OCI-LY3 (cell line): ENCODE measurements around the gene SHROOM1.
"Not testable (repeated sequence)": the region's sequence is repeated elsewhere in the genome, so short reads cannot be mapped to it uniquely, and the experiment has no call there.

Experiments used
- H2AFZ ChIP-seq: fragments of 200-600, 300-600 bp; shearing (Covaris generic); 2 replicates; pipeline ENCODE4 v1.6.0; 2014; ENCODE audit warnings: antibody characterized with exemption, low read depth, low read length
- H3K27ac ChIP-seq: fragments of 200-600, 300-600 bp; sonication (generic); 2 replicates; pipeline ENCODE4 v1.5.1; 2014; ENCODE audit warnings: mild to moderate bottlenecking, low read length, moderate library complexity, mixed read lengths
- H3K27me3 ChIP-seq: fragments of 200-600, 300-600 bp; sonication (generic); 2 replicates; pipeline ENCODE4 v1.6.1; 2014; ENCODE audit warnings: low read depth, low read length, mixed read lengths
- H3K36me3 ChIP-seq: fragments of 200-600, 300-600 bp; sonication (generic); replicated peaks from 2 replicates; pipeline ENCODE3; 2014; ENCODE audit warnings: low read depth, low read length, mixed read lengths
- H3K4me1 ChIP-seq: fragments of 300-600, 200-600 bp; sonication (generic); 2 replicates; pipeline ENCODE4 v1.6.1; 2014; ENCODE audit warnings: low read length, mixed read lengths
- H3K4me2 ChIP-seq: fragments of 200-600, 300-600 bp; sonication (generic); 2 replicates; pipeline ENCODE4 v1.6.1; 2014; ENCODE audit warnings: low read length, mixed read lengths
- H3K4me3 ChIP-seq: fragments of 300-600, 200-600 bp; sonication (generic); 2 replicates; pipeline ENCODE4 v1.5.1; 2014; ENCODE audit warnings: antibody characterized with exemption, mild to moderate bottlenecking, low read length, moderate library complexity
- H3K79me2 ChIP-seq: fragments of 300-600, 200-600 bp; shearing (Covaris generic); 2 replicates; pipeline ENCODE4 v1.6.1; 2014; ENCODE audit warnings: mild to moderate bottlenecking, low read length, mixed read lengths
- H3K9ac ChIP-seq: fragments of 300-600, 200-600 bp; shearing (Covaris generic); 2 replicates; pipeline ENCODE4 v1.6.0; 2014; ENCODE audit warnings: mild to moderate bottlenecking, low read length, moderate library complexity
- H3K9me3 ChIP-seq: fragments of 200-600, 300-600 bp; shearing (Covaris generic); 2 replicates; pipeline ENCODE4 v1.6.1; 2014; ENCODE audit warnings: low read length, mixed read lengths; ENCODE audit not compliant: insufficient read depth
- H4K20me1 ChIP-seq: fragments of 200-600, 300-600 bp; sonication (generic); 2 replicates; pipeline ENCODE4 v1.6.1; 2016; ENCODE audit warnings: low read length, mixed read lengths; ENCODE audit not compliant: insufficient read depth
- CTCF ChIP-seq: fragments of 200-600, 300-600 bp; sonication (generic); IDR thresholded peaks from 2 replicates; pipeline ENCODE4 v1.5.1; 2014; ENCODE audit warnings: antibody characterized with exemption, low read length, low read depth
- EZH2phosphoT487 ChIP-seq: fragments of 200-600 bp; shearing (Covaris generic); IDR thresholded peaks from 2 replicates; pipeline ENCODE4 v1.6.1; 2018; ENCODE audit warnings: antibody characterized with exemption, mixed run types, low read depth

Gene SHROOM1

DNA sequence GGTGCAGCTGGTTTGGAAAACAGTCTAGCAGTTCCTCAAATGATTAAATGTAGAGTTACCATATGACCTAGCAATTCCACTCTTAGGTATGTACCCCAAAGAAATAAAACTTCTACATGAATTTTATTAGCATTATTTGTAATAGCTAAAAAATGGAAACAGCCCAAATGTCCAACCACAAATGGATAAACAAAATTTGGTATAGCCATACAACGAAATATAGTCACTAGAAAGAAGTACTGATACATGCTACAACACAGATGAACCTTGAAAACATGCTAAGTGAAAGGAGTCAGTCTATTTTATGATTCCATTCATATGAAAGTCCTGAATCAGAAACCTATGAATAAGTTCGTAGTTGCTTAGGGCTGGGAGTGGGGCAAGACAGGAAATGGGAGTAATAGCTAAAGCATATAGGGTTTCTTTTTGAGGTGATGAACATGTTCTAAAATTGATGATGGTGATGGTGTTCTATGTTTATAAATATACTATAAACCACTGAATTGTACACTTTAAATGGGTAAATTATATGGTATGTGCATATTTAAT, 29.5 kb upstream of the SHROOM1 start:
- no peak overlapping the region for H2AFZ ChIP-seq
- H3K9ac ChIP-seq, result no peak overlapping the region
- no peak overlapping the region for H3K4me3 ChIP-seq
- TF ChIP-seq CTCF (no peak), EZH2phosphoT487 (no peak)
- H3K79me2 ChIP-seq, result no peaks in the 10 kb centered on the region
- H3K9me3 ChIP-seq, result no peaks in the 10 kb centered on the region
- no peaks in the 10 kb centered on the region for H4K20me1 ChIP-seq
- H3K36me3 ChIP-seq, result no peaks in the 10 kb centered on the region
- H3K27ac ChIP-seq, result no peak overlapping the region
- H3K4me1 ChIP-seq, result peaks cover 3% of the 10 kb centered on the region; the same call in 1 of the 2 replicates
- no peaks in the 10 kb centered on the region for H3K27me3 ChIP-seq
- H3K4me2 ChIP-seq, result no peak overlapping the region

GRCh38 chr5:132856011-132856410, 25.6 kb upstream of the SHROOM1 start:
- no peak overlapping the region for H3K4me2 ChIP-seq
- H3K27me3 ChIP-seq, result no peaks in the 10 kb centered on the region
- H3K9me3 ChIP-seq, result no peaks in the 10 kb centered on the region
- H4K20me1 ChIP-seq, result no peaks in the 10 kb centered on the region
- no peak overlapping the region for H3K27ac ChIP-seq
- H3K4me1 ChIP-seq, result no peaks in the 10 kb centered on the region
- no peak overlapping the region for H3K9ac ChIP-seq
- H3K4me3 ChIP-seq, result no peak overlapping the region
- H2AFZ ChIP-seq, result no peak overlapping the region
- no peaks in the 10 kb centered on the region for H3K79me2 ChIP-seq
- TF ChIP-seq CTCF (no peak), EZH2phosphoT487 (no peak)
- H3K36me3 ChIP-seq, result no peaks in the 10 kb centered on the region

- not testable (repeated sequence) for H3K4me3 ChIP-seq, H3K4me1 ChIP-seq, H3K9ac ChIP-seq, H3K9me3 ChIP-seq, H4K20me1 ChIP-seq, H3K79me2 ChIP-seq, H3K36me3 ChIP-seq, H3K27me3 ChIP-seq, H3K27ac ChIP-seq, H2AFZ ChIP-seq, H3K4me2 ChIP-seq
Measured at GRCh38 chr5:132854992-132855391, 24.5 kb upstream of the SHROOM1 start.

DNA sequence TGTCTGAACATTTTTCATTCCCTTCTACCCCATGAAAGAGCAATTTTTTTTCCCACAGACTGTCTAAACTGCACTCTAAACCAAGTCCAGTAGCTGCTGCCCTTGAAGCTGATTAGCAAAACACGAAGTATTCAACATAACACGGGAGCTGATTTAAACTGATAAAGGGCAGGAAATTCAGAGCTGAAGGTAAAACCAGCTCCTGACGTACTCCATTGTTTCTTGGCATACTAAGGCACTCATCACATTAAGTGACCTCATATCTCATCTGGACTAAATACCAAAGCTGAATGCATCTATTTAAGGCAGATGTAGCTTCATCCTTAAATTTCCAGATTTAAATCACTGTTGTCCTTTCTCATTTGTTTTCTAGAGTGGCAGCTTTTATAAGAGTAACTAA, 23.9 kb upstream of the SHROOM1 start:
- no peaks in the 10 kb centered on the region for H3K4me1 ChIP-seq
- H2AFZ ChIP-seq, result no peak overlapping the region
- H3K9ac ChIP-seq, result no peak overlapping the region
- H3K9me3 ChIP-seq, result no peaks in the 10 kb centered on the region
- H3K4me3 ChIP-seq, result no peak overlapping the region
- H3K36me3 ChIP-seq, result no peaks in the 10 kb centered on the region
- H3K27me3 ChIP-seq, result no peaks in the 10 kb centered on the region
- H3K4me2 ChIP-seq, result no peak overlapping the region
- H4K20me1 ChIP-seq, result no peaks in the 10 kb centered on the region
- no peak for TF ChIP-seq EZH2phosphoT487
- no peak for TF ChIP-seq CTCF
- no peaks in the 10 kb centered on the region for H3K79me2 ChIP-seq
- no peak overlapping the region for H3K27ac ChIP-seq

- no peak overlapping the region for H3K9ac ChIP-seq
- H3K27ac ChIP-seq, result no peak overlapping the region
- H2AFZ ChIP-seq, result no peak overlapping the region
- H3K79me2 ChIP-seq, result no peaks in the 10 kb centered on the region
- no peak for TF ChIP-seq CTCF
- TF ChIP-seq EZH2phosphoT487, result no peak
- H3K4me1 ChIP-seq, result no peaks in the 10 kb centered on the region
- H3K36me3 ChIP-seq, result no peaks in the 10 kb centered on the region
- no peak overlapping the region for H3K4me2 ChIP-seq
- no peak overlapping the region for H3K4me3 ChIP-seq
- no peaks in the 10 kb centered on the region for H3K9me3 ChIP-seq
- H4K20me1 ChIP-seq, result no peaks in the 10 kb centered on the region
- H3K27me3 ChIP-seq, result no peaks in the 10 kb centered on the region
Measured at GRCh38 chr5:132853790-132854189, 23.3 kb upstream of the SHROOM1 start.
